H1 (cell line): ENCODE data around the gene CDC5L. TPM values are rescaled to one million over a fixed set of nuclear protein-coding genes. Genes with fewer than 3 reads are reported as not detected.

Source experiments
- CEBPB ChIP-seq: IDR thresholded peaks from 2 replicates; pipeline ENCODE4 v1.6.1; 2012; ENCODE audit warnings: low read depth, low read length
- CHD2 ChIP-seq: IDR thresholded peaks from 2 replicates; pipeline ENCODE4 v1.6.1; 2012; ENCODE audit warnings: low read length, improper control_type of control experiment
- JUN ChIP-seq: IDR thresholded peaks from 2 replicates; pipeline ENCODE4 v1.6.1; 2011; ENCODE audit warnings: low read depth, mild to moderate bottlenecking, improper control_type of control experiment, low read length
- POLR2A ChIP-seq, 2 experiments: IDR thresholded peaks; 1 replicate in 1 of 2; 2 replicates in 1 of 2; pipeline ENCODE4 v1.6.1; 2011; ENCODE audit warnings: low read depth in 2 of 2, low read length in 2 of 2, mild to moderate bottlenecking in 2 of 2; ENCODE audit errors: control extremely low read depth in 1 of 2
- SRF ChIP-seq: IDR thresholded peaks from 2 replicates; pipeline ENCODE4 v1.6.1; 2011; ENCODE audit warnings: mild to moderate bottlenecking, low read depth, low read length, moderate library complexity
- TAF7 ChIP-seq: optimal IDR thresholded peaks from 2 replicates; pipeline ENCODE3; 2011; ENCODE audit warnings: low read depth, mild to moderate bottlenecking, inconsistent platforms, low read length, moderate library complexity, borderline replicate concordance
- polyA plus RNA-seq, 7 experiments: library from polyadenylated mRNA; depleted of rRNA in 3 of 7; stranded (reverse) in 5 of 7; unstranded in 2 of 7; fragments of >200 nt in 5 of 7; fragments of 200-250 nt in 2 of 7; gene quantifications; 1 replicate in 5 of 7; 2 replicates in 1 of 7; 4 replicates in 1 of 7; pipeline versions ENCODE4 v1.2.1 to v1.2.3, GENCODE V29; 2011 to 2013; ENCODE audit warnings: missing spikeins in 2 of 7, mixed read lengths in 2 of 7
- total RNA-seq: library from RNA; stranded (reverse); fragmentation: NEBNext Ultra II Directional; extraction: Animal tissue kit (Norgen Biotek cat#: 25700); gene quantifications from 2 replicates; pipeline ENCODE4 v1.2.1, GENCODE V29; 2021
- TF ChIP-seq, protein P1 (sequence below): fragments of 300-600 bp; sonication (generic); IDR thresholded peaks from 2 replicates; pipeline ENCODE4 v1.7.1; 2012; ENCODE audit warnings: low read length, moderate library complexity, mild to moderate bottlenecking, inconsistent platforms; ENCODE audit not compliant: insufficient replicate concordance
- TF ChIP-seq, protein P2 (sequence below): IDR thresholded peaks from 2 replicates; pipeline ENCODE4 v1.6.1; 2011; ENCODE audit warnings: low read depth, mild to moderate bottlenecking, low read length; ENCODE audit not compliant: insufficient read depth

Gene CDC5L
- total and polyA plus RNA-seq, 2 of the 8 experiments (the other 6 are each of a cell fraction or from before 2014, with no cell fraction given) = 8.4 to 32.8 TPM

DNA sequence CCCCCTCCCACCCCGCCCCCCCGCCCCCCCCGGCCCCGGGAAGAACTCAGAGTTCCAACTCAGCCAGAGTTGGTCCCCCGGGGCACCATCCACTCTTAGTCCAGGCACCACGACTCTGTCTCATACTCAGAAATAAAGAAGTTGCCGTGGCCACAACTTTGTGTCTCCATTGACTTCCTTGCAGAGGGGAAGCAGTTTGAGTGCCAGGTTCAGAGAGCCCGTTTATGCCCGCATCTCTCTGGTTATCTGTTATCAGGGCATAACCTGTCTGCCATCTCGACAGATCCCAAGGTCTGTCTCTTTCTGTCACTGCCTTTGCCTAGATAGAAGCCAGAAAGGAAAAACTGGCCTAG, 605 bp downstream of the CDC5L start (continued):
- TF ChIP-seq, protein P1, sequence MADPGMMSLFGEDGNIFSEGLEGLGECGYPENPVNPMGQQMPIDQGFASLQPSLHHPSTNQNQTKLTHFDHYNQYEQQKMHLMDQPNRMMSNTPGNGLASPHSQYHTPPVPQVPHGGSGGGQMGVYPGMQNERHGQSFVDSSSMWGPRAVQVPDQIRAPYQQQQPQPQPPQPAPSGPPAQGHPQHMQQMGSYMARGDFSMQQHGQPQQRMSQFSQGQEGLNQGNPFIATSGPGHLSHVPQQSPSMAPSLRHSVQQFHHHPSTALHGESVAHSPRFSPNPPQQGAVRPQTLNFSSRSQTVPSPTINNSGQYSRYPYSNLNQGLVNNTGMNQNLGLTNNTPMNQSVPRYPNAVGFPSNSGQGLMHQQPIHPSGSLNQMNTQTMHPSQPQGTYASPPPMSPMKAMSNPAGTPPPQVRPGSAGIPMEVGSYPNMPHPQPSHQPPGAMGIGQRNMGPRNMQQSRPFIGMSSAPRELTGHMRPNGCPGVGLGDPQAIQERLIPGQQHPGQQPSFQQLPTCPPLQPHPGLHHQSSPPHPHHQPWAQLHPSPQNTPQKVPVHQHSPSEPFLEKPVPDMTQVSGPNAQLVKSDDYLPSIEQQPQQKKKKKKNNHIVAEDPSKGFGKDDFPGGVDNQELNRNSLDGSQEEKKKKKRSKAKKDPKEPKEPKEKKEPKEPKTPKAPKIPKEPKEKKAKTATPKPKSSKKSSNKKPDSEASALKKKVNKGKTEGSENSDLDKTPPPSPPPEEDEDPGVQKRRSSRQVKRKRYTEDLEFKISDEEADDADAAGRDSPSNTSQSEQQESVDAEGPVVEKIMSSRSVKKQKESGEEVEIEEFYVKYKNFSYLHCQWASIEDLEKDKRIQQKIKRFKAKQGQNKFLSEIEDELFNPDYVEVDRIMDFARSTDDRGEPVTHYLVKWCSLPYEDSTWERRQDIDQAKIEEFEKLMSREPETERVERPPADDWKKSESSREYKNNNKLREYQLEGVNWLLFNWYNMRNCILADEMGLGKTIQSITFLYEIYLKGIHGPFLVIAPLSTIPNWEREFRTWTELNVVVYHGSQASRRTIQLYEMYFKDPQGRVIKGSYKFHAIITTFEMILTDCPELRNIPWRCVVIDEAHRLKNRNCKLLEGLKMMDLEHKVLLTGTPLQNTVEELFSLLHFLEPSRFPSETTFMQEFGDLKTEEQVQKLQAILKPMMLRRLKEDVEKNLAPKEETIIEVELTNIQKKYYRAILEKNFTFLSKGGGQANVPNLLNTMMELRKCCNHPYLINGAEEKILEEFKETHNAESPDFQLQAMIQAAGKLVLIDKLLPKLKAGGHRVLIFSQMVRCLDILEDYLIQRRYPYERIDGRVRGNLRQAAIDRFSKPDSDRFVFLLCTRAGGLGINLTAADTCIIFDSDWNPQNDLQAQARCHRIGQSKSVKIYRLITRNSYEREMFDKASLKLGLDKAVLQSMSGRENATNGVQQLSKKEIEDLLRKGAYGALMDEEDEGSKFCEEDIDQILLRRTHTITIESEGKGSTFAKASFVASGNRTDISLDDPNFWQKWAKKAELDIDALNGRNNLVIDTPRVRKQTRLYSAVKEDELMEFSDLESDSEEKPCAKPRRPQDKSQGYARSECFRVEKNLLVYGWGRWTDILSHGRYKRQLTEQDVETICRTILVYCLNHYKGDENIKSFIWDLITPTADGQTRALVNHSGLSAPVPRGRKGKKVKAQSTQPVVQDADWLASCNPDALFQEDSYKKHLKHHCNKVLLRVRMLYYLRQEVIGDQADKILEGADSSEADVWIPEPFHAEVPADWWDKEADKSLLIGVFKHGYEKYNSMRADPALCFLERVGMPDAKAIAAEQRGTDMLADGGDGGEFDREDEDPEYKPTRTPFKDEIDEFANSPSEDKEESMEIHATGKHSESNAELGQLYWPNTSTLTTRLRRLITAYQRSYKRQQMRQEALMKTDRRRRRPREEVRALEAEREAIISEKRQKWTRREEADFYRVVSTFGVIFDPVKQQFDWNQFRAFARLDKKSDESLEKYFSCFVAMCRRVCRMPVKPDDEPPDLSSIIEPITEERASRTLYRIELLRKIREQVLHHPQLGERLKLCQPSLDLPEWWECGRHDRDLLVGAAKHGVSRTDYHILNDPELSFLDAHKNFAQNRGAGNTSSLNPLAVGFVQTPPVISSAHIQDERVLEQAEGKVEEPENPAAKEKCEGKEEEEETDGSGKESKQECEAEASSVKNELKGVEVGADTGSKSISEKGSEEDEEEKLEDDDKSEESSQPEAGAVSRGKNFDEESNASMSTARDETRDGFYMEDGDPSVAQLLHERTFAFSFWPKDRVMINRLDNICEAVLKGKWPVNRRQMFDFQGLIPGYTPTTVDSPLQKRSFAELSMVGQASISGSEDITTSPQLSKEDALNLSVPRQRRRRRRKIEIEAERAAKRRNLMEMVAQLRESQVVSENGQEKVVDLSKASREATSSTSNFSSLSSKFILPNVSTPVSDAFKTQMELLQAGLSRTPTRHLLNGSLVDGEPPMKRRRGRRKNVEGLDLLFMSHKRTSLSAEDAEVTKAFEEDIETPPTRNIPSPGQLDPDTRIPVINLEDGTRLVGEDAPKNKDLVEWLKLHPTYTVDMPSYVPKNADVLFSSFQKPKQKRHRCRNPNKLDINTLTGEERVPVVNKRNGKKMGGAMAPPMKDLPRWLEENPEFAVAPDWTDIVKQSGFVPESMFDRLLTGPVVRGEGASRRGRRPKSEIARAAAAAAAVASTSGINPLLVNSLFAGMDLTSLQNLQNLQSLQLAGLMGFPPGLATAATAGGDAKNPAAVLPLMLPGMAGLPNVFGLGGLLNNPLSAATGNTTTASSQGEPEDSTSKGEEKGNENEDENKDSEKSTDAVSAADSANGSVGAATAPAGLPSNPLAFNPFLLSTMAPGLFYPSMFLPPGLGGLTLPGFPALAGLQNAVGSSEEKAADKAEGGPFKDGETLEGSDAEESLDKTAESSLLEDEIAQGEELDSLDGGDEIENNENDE = no peak
- TF ChIP-seq, protein P2, sequence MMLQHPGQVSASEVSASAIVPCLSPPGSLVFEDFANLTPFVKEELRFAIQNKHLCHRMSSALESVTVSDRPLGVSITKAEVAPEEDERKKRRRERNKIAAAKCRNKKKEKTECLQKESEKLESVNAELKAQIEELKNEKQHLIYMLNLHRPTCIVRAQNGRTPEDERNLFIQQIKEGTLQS = no peak
- TF ChIP-seq TAF7 (no peak), POLR2A (IDR thresholded peaks at IDR 0.05; ENCODE audit: control extremely low read depth in 1 of 2, low read depth in 2 of 2, low read length in 2 of 2) (no peak), SRF (no peak), JUN (no peak), CEBPB (no peak), CHD2 (no peak)
